Peyer's patch (tissue), 4 donors: ENCODE measurements around the gene TPSD1.
"Not testable (repeated sequence)": the region's sequence is repeated elsewhere in the genome, so short reads cannot be mapped to it uniquely, and the experiment has no call there.

Experiments
- POLR2A ChIP-seq, 2 donors: fragments of 450-650 bp; IDR thresholded peaks; one replicate each; pipeline ENCODE4 v1.5.1; 2017; ENCODE audit warnings: antibody characterized with exemption in 2 of 2, mild to moderate bottlenecking in 2 of 2, moderate library complexity in 2 of 2
- TF ChIP-seq, protein P1 (sequence below), 6 experiments: fragments of 450-650 bp in 4 of 6; fragments of 200-600 bp in 2 of 6; sonication (generic) in 1 of 6; IDR thresholded peaks; one replicate each; pipeline ENCODE4 v1.5.1; 2017 to 2019; ENCODE audit warnings: antibody characterized with exemption in 6 of 6, mild to moderate bottlenecking in 3 of 6, moderate library complexity in 1 of 6

- TF ChIP-seq, protein P1, sequence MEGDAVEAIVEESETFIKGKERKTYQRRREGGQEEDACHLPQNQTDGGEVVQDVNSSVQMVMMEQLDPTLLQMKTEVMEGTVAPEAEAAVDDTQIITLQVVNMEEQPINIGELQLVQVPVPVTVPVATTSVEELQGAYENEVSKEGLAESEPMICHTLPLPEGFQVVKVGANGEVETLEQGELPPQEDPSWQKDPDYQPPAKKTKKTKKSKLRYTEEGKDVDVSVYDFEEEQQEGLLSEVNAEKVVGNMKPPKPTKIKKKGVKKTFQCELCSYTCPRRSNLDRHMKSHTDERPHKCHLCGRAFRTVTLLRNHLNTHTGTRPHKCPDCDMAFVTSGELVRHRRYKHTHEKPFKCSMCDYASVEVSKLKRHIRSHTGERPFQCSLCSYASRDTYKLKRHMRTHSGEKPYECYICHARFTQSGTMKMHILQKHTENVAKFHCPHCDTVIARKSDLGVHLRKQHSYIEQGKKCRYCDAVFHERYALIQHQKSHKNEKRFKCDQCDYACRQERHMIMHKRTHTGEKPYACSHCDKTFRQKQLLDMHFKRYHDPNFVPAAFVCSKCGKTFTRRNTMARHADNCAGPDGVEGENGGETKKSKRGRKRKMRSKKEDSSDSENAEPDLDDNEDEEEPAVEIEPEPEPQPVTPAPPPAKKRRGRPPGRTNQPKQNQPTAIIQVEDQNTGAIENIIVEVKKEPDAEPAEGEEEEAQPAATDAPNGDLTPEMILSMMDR (IDR thresholded peaks at IDR 0.05): not testable (repeated sequence)
- TF ChIP-seq POLR2A (IDR thresholded peaks at IDR 0.05): not testable (repeated sequence)
Observed at GRCh38 chr16:1229476-1229875, 26.4 kb upstream of the TPSD1 start.
